Pancreas (tissue), 10 donors: ENCODE measurements around the gene EVC2. TPM values are rescaled to one million over a fixed set of nuclear protein-coding genes. Genes with fewer than 3 reads are reported as not detected.

Source experiments
- ATAC-seq, 4 donors: fragments of 200-7000 bp; cut with Tn5 transposase; one replicate each; pipeline versions ENCODE4 v1.8.0 to v1.9.1; 2020; ENCODE audit warnings: mild to moderate bottlenecking in 4 of 4, moderate library complexity in 4 of 4
- DNase-seq, 6 donors: peaks; one replicate each; pipeline ENCODE4 v3.0.0-alpha.2; 2020
- FAIRE-seq: peaks from 2 replicates; lab custom pipeline; 2012; peaks lifted over from hg19 to GRCh38; lab: Jason Lieb, UNC
- H3K27ac ChIP-seq, 4 donors: fragments of 200-600 bp; sonication (generic); 1 replicate in 3 of 4; 2 replicates in 1 of 4; pipeline versions ENCODE4 v1.5.0 to v1.8.0; 2020
- H3K27me3 ChIP-seq, 4 donors: fragments of 200-600 bp; one replicate each; pipeline ENCODE4 v1.8.0; 2021
- H3K36me3 ChIP-seq, 3 donors: fragments of 200-600 bp; sonication (generic) in 1 of 3; one replicate each; pipeline versions ENCODE4 v1.5.0 to v1.8.0; 2020 to 2021
- H3K4me1 ChIP-seq, 3 donors: fragments of 200-600 bp; one replicate each; pipeline ENCODE4 v1.8.0; 2021
- H3K4me3 ChIP-seq, 4 donors: fragments of 200-600 bp; sonication (generic) in 2 of 4; one replicate each; pipeline versions ENCODE4 v1.5.0 to v1.8.0; 2020 to 2021
- H3K9me3 ChIP-seq, 4 donors: fragments of 200-600 bp; one replicate each; pipeline ENCODE4 v1.8.0; 2021
- WGBS, 2 donors: extraction: QIAGEN DNeasy Blood & Tissue Kit; methylation state at CpG; one replicate each; pipeline ENCODE4 v1.1.7; 2013; 5-methylcytosine and 5-hydroxymethylcytosine counted together
- intact Hi-C, 3 donors: fragments of 100-400 bp; cut with DNase I; formaldehyde crosslinking; loops; one replicate each; pipeline versions ENCODE4 v1.11.1 to v1.14.2; 2022
- polyA plus RNA-seq, 2 donors: library from polyadenylated mRNA; stranded (reverse); fragments of 200-250 nt; gene quantifications; one replicate each; pipeline ENCODE4 v1.2.3, GENCODE V29; 2013
- total RNA-seq, 6 donors: library from RNA; stranded (reverse); fragmentation: NEBNext Ultra II Directional in 4 of 6; extraction: Animal tissue kit (Norgen Biotek cat#: 25700) in 4 of 6; gene quantifications; one replicate each; pipeline versions ENCODE4 v1.2.1 to v1.2.4, GENCODE V29; 2021 to 2023
- TF ChIP-seq, protein P1 (sequence below), 4 donors: fragments of 200-600 bp; sonication (generic) in 3 of 4; IDR thresholded peaks; one replicate each; pipeline versions ENCODE4 v1.5.0 to v1.8.0; 2021; ENCODE audit warnings: antibody characterized with exemption in 4 of 4
- donor health status: healthy with polysubstance abuse.
- donor health status: DM: no; HTN: no; CAD: no; lungs with moderate emphysema.
- donor health status: DM: no; HTN: no; CAD: no.
- donor health status: control.
- donor health status: control.
- donor health status: Bipolar disorder and iron deficiency.
- donor health status: DM: yes; HTN: yes; CAD: no.
- donor health status: DM: no; HTN: no; CAD: no.
- donor health status: DM: no; HTN: no; CAD: no.
- donor health status: DM: yes; HTN: yes; CAD: no.

Gene EVC2
- total and polyA plus RNA-seq, 8 donors, result 1.2 to 4.2 (median 1.9) TPM

DNA sequence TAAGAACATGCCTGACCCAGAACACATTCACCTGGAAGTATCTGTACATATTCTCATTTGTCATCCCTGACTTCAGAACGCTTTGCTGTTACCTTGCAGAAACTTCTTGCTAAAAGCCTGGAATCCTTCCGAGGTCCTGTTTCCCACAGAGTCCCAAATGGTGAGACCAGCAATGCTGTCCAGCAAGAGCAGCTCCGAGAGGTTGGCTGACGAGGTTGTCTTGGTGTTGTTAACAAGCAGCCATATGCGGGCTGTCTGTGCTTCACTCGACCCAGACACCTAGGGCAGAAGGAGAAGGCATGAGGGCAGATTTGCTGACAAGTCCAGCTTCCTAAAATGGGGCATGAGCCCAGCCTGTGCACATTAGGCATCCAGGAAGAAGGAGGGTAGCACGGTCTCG lies 19.3 kb downstream of the EVC2 start:
- no peak for ATAC-seq
- no peak overlapping the region for H3K4me3 ChIP-seq
- no peak for FAIRE-seq
- TF ChIP-seq, protein P1, sequence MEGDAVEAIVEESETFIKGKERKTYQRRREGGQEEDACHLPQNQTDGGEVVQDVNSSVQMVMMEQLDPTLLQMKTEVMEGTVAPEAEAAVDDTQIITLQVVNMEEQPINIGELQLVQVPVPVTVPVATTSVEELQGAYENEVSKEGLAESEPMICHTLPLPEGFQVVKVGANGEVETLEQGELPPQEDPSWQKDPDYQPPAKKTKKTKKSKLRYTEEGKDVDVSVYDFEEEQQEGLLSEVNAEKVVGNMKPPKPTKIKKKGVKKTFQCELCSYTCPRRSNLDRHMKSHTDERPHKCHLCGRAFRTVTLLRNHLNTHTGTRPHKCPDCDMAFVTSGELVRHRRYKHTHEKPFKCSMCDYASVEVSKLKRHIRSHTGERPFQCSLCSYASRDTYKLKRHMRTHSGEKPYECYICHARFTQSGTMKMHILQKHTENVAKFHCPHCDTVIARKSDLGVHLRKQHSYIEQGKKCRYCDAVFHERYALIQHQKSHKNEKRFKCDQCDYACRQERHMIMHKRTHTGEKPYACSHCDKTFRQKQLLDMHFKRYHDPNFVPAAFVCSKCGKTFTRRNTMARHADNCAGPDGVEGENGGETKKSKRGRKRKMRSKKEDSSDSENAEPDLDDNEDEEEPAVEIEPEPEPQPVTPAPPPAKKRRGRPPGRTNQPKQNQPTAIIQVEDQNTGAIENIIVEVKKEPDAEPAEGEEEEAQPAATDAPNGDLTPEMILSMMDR (IDR thresholded peaks at IDR 0.05), result no peak
- H3K9me3 ChIP-seq, result no peaks in the 10 kb centered on the region
- H3K27ac ChIP-seq, result no peak overlapping the region
- 81 to 88% methylated on average over 8 of the region's 8 CpGs for WGBS, 2 donors
- H3K4me1 ChIP-seq, result no peaks in the 10 kb centered on the region
- DNase-seq, result no peak
- H3K27me3 ChIP-seq, result no peaks in the 10 kb centered on the region
- peaks cover 0 to 47% (median 0%) of the 10 kb centered on the region in 3 donors for H3K36me3 ChIP-seq
- intact Hi-C loops, result no loop called here

- no peak for ATAC-seq
- Histone ChIP-seq H3K27ac (no peak overlapping the region), H3K4me1 (no peaks in the 10 kb centered on the region), H3K27me3 (no peaks in the 10 kb centered on the region), H3K9me3 (no peaks in the 10 kb centered on the region), H3K4me3 (no peak overlapping the region), H3K36me3 (peaks cover 0 to 35% (median 0%) of the 10 kb centered on the region in 3 donors)
- intact Hi-C loops, result no loop called here
- TF ChIP-seq, protein P1 (IDR thresholded peaks at IDR 0.05), result no peak
- no peak for DNase-seq
- no peak for FAIRE-seq
- WGBS, 2 donors, result 81 to 94% methylated on average over 6 of the region's 6 CpGs
Measured at GRCh38 chr4:5686338-5686737, 22.0 kb downstream of the EVC2 start.

- Histone ChIP-seq H3K4me3 (no peak overlapping the region), H3K36me3 (peaks cover 0 to 41% (median 0%) of the 10 kb centered on the region in 3 donors), H3K4me1 (no peaks in the 10 kb centered on the region), H3K27ac (no peak overlapping the region), H3K27me3 (no peaks in the 10 kb centered on the region), H3K9me3 (no peaks in the 10 kb centered on the region)
- TF ChIP-seq, protein P1 (IDR thresholded peaks at IDR 0.05), result no peak
- FAIRE-seq (no peak), DNase-seq (no peak), ATAC-seq (no peak)
- 94 to 96% methylated on average over 9 of the region's 9 CpGs for WGBS, 2 donors
- intact Hi-C loops, result no loop called here
Measured at GRCh38 chr4:5685296-5685695, 23.1 kb downstream of the EVC2 start.

DNA sequence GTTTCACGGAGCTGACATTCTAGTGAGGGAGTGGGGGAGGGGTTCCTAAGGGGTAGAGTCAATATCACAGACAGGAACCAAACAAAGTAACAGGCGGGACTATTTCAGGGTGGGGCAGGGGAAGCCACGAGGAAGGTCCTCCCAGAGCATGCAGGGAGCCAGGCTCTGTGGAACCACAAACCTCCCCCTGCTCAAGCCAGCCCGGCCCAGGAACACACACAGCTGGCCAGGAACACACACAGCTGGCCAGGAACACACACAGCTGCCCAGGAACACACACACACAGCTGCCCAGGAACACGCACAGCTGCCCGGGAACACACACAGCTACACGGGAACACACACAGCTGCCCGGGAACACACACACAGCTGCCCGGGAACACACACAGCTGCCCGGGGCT lies 24.8 kb downstream of the EVC2 start:
- H3K27me3 ChIP-seq, result no peaks in the 10 kb centered on the region
- H3K9me3 ChIP-seq, result no peaks in the 10 kb centered on the region
- WGBS, 2 donors, result 62 to 67% methylated on average over 10 of the region's 10 CpGs
- H3K4me1 ChIP-seq, result no peaks in the 10 kb centered on the region
- intact Hi-C loops, result no loop called here
- FAIRE-seq (no peak), DNase-seq (peak in 1 of 6 donors; percentile 24), ATAC-seq (no peak)
- TF ChIP-seq, protein P1 (IDR thresholded peaks at IDR 0.05), result no peak
- no peak overlapping the region for H3K4me3 ChIP-seq
- H3K36me3 ChIP-seq, result peaks cover 0 to 31% (median 0%) of the 10 kb centered on the region in 3 donors
- no peak overlapping the region for H3K27ac ChIP-seq

GRCh38 chr4:5678977-5679376 lies 29.4 kb downstream of the EVC2 start:
- Histone ChIP-seq H3K4me1 (no peaks in the 10 kb centered on the region), H3K27me3 (no peaks in the 10 kb centered on the region), H3K27ac (no peak overlapping the region), H3K9me3 (no peaks in the 10 kb centered on the region), H3K36me3 (peaks cover 0 to 13% (median 0%) of the 10 kb centered on the region in 3 donors), H3K4me3 (no peak overlapping the region)
- TF ChIP-seq, protein P1 (IDR thresholded peaks at IDR 0.05), result no peak
- intact Hi-C loops, result no loop called here
- WGBS, 2 donors, result 87 to 90% methylated on average over 10 of the region's 10 CpGs
- DNase-seq, result no peak
- no peak for FAIRE-seq
- no peak for ATAC-seq
